OCI-LY7 (cell line): ENCODE results near the gene CEP104. TPM values are rescaled to one million over a fixed set of nuclear protein-coding genes. Genes with fewer than 3 reads are reported as not detected.
A peak's percentile ranks its signal among the peaks of the same experiment; 100 is the strongest.

ENCODE experiments used
- BruUV-seq: library from RNA; stranded (reverse); fragments of 400-500 nt; replicated peaks from 2 replicates; lab custom pipeline; 2021; lab: Mats Ljungman, UMichigan
- CTCF ChIA-PET: fragments of 300-600 bp; sonication (Branson Sonifier 250); formaldehyde crosslinking; loops from one replicate; lab custom pipeline; 2022; ENCODE audit warnings: antibody characterized with exemption; ENCODE audit not compliant: unreplicated experiment; lab: Charles Lee
- POLR2A ChIA-PET: fragments of 300-600 bp; sonication (Branson Sonifier 250); formaldehyde crosslinking; loops from one replicate; lab custom pipeline; 2022; ENCODE audit warnings: antibody characterized with exemption; lab: Charles Lee
- DNase-seq: peaks from one replicate; pipeline ENCODE4 v3.0.0-alpha.2; 2015; ENCODE audit warnings: low spot score
- H2AFZ ChIP-seq: fragments of 200-600 bp; sonication (generic), shearing (Covaris generic); 2 replicates; pipeline ENCODE4 v1.6.1; 2014; ENCODE audit warnings: mild to moderate bottlenecking, antibody characterized with exemption, low read length, moderate library complexity
- H3K27ac ChIP-seq: fragments of 200-600 bp; sonication (generic); 2 replicates; pipeline ENCODE4 v1.5.1; 2014; ENCODE audit warnings: mixed run types, low read depth, mild to moderate bottlenecking, moderate library complexity, low read length, inconsistent platforms; ENCODE audit not compliant: poor library complexity, severe bottlenecking
- H3K36me3 ChIP-seq: fragments of 200-600 bp; sonication (generic); 2 replicates; pipeline ENCODE4 v1.6.1; 2014; ENCODE audit warnings: mild to moderate bottlenecking, antibody characterized with exemption, low read length, moderate library complexity, mixed read lengths; ENCODE audit not compliant: insufficient read depth
- H3K4me1 ChIP-seq: fragments of 200-600 bp; sonication (generic); 2 replicates; pipeline ENCODE4 v1.5.1; 2014; ENCODE audit warnings: mild to moderate bottlenecking, low read length; ENCODE audit not compliant: insufficient read depth, poor library complexity, severe bottlenecking
- H3K4me2 ChIP-seq: fragments of 200-600 bp; sonication (generic); 2 replicates; pipeline ENCODE4 v1.6.1; 2014; ENCODE audit warnings: mild to moderate bottlenecking, low read length
- H3K4me3 ChIP-seq: fragments of 200-600 bp; sonication (generic); 2 replicates; pipeline ENCODE4 v1.5.1; 2014; ENCODE audit warnings: mild to moderate bottlenecking, low read depth, low read length; ENCODE audit not compliant: poor library complexity, severe bottlenecking
- H3K79me2 ChIP-seq: fragments of 200-600 bp; sonication (generic); 2 replicates; pipeline ENCODE4 v1.6.1; 2016; ENCODE audit warnings: low read depth, mild to moderate bottlenecking, low read length, moderate library complexity, mixed read lengths; ENCODE audit not compliant: insufficient read depth
- H3K9me2 ChIP-seq: fragments of 200-600 bp; sonication (generic); 2 replicates; pipeline ENCODE4 v1.6.1; 2016; ENCODE audit warnings: mild to moderate bottlenecking, low read length, mixed read lengths; ENCODE audit not compliant: insufficient read depth
- H3K9me3 ChIP-seq: fragments of 200-600 bp; sonication (generic); 2 replicates; pipeline ENCODE4 v1.6.1; 2014; ENCODE audit warnings: mild to moderate bottlenecking, mixed run types, low read length, mixed read lengths
- H4K20me1 ChIP-seq: fragments of 200-600 bp; sonication (generic); 2 replicates; pipeline ENCODE4 v1.6.1; 2014; ENCODE audit warnings: mild to moderate bottlenecking, antibody characterized with exemption, low read length, moderate library complexity, mixed read lengths; ENCODE audit not compliant: insufficient read depth
- EZH2phosphoT487 ChIP-seq: fragments of 200-600 bp; sonication (generic); IDR thresholded peaks from 2 replicates; pipeline ENCODE4 v1.6.1; 2018; ENCODE audit warnings: low read depth, borderline replicate concordance, mild to moderate bottlenecking, mixed run types, antibody characterized with exemption, low read length, moderate library complexity, mixed read lengths
- intact Hi-C: fragments of 100-400 bp; cut with micrococcal nuclease; formaldehyde crosslinking; loops from one replicate; pipeline ENCODE4 v1.10.0; 2022; ENCODE audit not compliant: unreplicated experiment
- total RNA-seq, 2 experiments: library from RNA; depleted of rRNA in 1 of 2; stranded (reverse); fragments of >200 nt in 1 of 2; shearing (Covaris generic) in 1 of 2; gene quantifications; 2 replicates each; pipeline ENCODE4 v1.2.3, GENCODE V29; 2014 to 2022
- TF ChIP-seq, protein P1 (sequence below): fragments of 200-600 bp; sonication (generic); conservative IDR thresholded peaks from 2 replicates; pipeline ENCODE4 v1.5.1; 2014; ENCODE audit warnings: mild to moderate bottlenecking, antibody characterized with exemption, low read length, moderate library complexity, mixed read lengths

CEP104 gene
- total RNA-seq, 2 experiments from 2014 or later, result 26.8 to 71.0 TPM

DNA sequence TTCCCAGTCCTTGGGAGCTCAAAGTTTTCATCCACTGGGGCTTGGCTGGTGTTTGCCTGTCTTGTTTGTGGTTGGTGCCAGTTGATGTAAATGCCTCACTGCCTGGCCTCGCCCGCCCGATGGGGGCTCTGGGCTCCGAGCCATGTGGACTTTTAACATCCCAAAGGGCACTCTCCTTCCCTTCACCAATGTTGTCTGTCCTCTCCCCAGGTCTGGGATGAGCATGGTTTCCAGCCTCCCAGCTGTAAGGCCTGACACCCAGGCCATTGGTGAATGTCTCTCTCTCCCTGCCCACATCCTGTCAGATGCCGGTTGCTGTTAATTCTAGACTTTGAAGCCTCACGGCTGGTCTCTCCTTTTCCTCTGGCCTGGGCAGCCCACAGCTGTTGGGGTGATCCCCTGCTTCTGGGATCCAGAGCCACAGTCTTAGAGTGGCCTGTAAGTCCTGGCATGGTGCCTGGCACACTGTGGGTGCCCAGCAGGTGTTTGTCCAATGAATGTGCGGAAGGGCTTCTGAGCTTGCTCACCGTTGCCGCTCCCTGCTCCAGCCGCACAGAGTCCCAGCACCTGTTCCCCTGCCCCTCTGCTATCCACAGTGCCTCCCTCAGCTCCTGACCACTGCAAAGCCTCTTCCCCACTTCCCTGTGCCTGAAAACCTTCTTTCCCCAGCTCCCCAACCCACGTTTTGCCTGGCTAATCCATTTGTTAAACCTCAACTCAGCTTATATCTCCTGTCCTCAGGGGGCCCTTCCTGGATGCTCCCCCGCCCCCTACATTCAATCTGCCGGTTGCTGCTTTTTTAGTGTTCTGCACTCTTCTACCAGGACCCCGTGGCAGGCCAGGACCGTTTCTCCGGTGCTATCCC is 46.4 kb upstream of the CEP104 start:
- CTCF ChIA-PET, result interaction anchor here (0.6 to 1.9 kb wide), 5 partner anchors 8 to 144 kb away, joined by 3 to 9 read pairs (median 6); partner anchors contain the start of genes CEP104 and DFFB
- H3K4me1 ChIP-seq, result peaks cover 81% of the 10 kb centered on the region
- POLR2A ChIA-PET, result interaction anchor here (1.0 to 4.6 kb wide), 9 partner anchors 10 to 167 kb away, joined by 3 to 31 read pairs (median 6); no protein-coding TSS in a partner anchor

DNA sequence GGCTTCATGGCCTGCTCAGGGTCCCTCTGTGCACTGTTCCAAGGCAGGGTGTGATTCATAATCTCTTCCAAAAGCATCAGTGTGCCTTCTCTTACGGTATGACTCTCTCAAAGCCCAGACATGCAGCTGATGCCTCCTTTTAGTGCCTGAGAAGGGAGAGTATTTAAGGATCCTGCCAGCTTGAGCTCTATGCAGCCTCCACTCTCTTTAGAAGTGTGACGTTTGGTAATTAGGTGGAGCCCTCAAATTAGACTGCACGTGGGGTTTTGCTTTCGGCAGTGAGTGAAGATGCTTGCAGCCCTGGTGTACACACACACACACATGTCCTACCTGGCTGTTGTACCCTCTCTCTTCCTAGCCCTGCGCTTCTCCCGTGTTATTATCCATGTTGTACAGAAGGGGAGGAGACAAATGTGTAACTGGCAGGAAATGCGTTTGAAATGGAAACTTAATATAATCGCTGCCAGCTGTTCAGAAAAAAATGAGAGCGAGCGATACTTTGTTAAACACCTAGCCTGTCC is 45.6 kb upstream of the CEP104 start:
- Histone ChIP-seq H3K9me2 (no peaks in the 10 kb centered on the region), H4K20me1 (no peaks in the 10 kb centered on the region), H3K4me3 (peak overlapping the region; percentile 96), H3K4me1 (peaks cover 77% of the 10 kb centered on the region), H3K36me3 (peaks cover 11% of the 10 kb centered on the region), H3K79me2 (peaks cover 58% of the 10 kb centered on the region), H3K4me2 (peak overlapping the region; percentile 88), H2AFZ (no peak overlapping the region), H3K27ac (peak overlapping the region; percentile 100), H3K9me3 (peaks cover 12% of the 10 kb centered on the region; the same call in 1 of the 2 replicates)
- ChIA-PET POLR2A (interaction anchor here (0.6 to 4.6 kb wide), 9 partner anchors 9 to 171 kb away, joined by 3 to 31 read pairs (median 6); no protein-coding TSS in a partner anchor), CTCF (interaction anchor here (0.6 to 1.9 kb wide), 3 partner anchors 9 to 145 kb away, joined by 6 to 9 read pairs (median 7); partner anchors contain the start of genes CEP104 and DFFB)
- DNase-seq, result peak; percentile 86
- intact Hi-C loops, result loop anchor here (2.0 to 5.0 kb wide), 5 partner anchors 106 to 1320 kb away; partner anchors contain the start of genes LRRC47 and SMIM1
- TF ChIP-seq EZH2phosphoT487, result no peak
- TF ChIP-seq, protein P1, sequence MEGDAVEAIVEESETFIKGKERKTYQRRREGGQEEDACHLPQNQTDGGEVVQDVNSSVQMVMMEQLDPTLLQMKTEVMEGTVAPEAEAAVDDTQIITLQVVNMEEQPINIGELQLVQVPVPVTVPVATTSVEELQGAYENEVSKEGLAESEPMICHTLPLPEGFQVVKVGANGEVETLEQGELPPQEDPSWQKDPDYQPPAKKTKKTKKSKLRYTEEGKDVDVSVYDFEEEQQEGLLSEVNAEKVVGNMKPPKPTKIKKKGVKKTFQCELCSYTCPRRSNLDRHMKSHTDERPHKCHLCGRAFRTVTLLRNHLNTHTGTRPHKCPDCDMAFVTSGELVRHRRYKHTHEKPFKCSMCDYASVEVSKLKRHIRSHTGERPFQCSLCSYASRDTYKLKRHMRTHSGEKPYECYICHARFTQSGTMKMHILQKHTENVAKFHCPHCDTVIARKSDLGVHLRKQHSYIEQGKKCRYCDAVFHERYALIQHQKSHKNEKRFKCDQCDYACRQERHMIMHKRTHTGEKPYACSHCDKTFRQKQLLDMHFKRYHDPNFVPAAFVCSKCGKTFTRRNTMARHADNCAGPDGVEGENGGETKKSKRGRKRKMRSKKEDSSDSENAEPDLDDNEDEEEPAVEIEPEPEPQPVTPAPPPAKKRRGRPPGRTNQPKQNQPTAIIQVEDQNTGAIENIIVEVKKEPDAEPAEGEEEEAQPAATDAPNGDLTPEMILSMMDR, result no peak
- no TSS peak for BruUV-seq

More for the DNA sequence above, 46.4 kb upstream of the CEP104 start:
- TF ChIP-seq EZH2phosphoT487, result no peak
- H2AFZ ChIP-seq, result no peak overlapping the region; the same call in 1 of the 2 replicates
- no peaks in the 10 kb centered on the region for H3K9me2 ChIP-seq
- intact Hi-C loops, result loop anchor here (2.0 to 5.0 kb wide), 5 partner anchors 107 to 1319 kb away; partner anchors contain the start of genes LRRC47 and SMIM1
- BruUV-seq, result no TSS peak
- H3K4me2 ChIP-seq, result peak overlapping the region; percentile 88
- peak overlapping the region; percentile 96 for H3K4me3 ChIP-seq
- H3K79me2 ChIP-seq, result peaks cover 58% of the 10 kb centered on the region
- H3K36me3 ChIP-seq, result peaks cover 3% of the 10 kb centered on the region
- no peaks in the 10 kb centered on the region for H4K20me1 ChIP-seq
- peak; percentile 88 for DNase-seq
- peak overlapping the region; percentile 100 for H3K27ac ChIP-seq
- peaks cover 5% of the 10 kb centered on the region; the same call in 1 of the 2 replicates for H3K9me3 ChIP-seq

DNA sequence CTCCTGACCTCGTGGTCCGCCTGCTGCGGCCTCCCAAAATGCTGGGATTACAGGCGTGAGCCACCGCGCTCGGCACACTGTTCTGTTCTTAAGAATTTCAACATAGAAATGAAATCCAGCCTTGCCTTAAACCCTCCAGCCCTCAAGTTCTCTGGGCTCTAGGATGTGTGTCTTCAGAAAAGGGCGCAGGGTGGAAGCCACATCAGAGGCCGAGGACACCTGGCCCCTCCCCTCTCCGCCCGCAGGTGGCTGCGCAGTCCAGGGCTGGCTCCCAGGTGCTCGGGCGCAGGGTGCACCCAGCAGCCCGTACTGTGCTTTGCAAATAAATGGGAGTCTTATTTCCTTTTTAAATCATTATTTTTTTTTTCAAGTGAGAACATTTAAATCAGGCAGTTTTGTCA is 45.1 kb upstream of the CEP104 start:
- Histone ChIP-seq H2AFZ (no peak overlapping the region), H3K9me3 (peaks cover 16% of the 10 kb centered on the region; the same call in 1 of the 2 replicates), H3K9me2 (no peaks in the 10 kb centered on the region), H3K4me3 (peak overlapping the region; percentile 96), H3K27ac (peak overlapping the region; percentile 100), H3K4me1 (peaks cover 72% of the 10 kb centered on the region), H4K20me1 (no peaks in the 10 kb centered on the region), H3K36me3 (peaks cover 16% of the 10 kb centered on the region), H3K79me2 (peaks cover 58% of the 10 kb centered on the region), H3K4me2 (peak overlapping the region; percentile 88)
- CTCF ChIA-PET, result interaction anchor here (1.7 to 1.9 kb wide), 2 partner anchors 44 to 145 kb away, joined by 7 to 9 read pairs; partner anchors contain the start of genes CEP104 and DFFB
- TF ChIP-seq, protein P1, result 0 out of 2 replicates have a peak, but pooled peaks have one; percentile 15
- no peak for TF ChIP-seq EZH2phosphoT487
- DNase-seq, result peak; percentile 87
- POLR2A ChIA-PET, result interaction anchor here (0.6 to 4.6 kb wide), 10 partner anchors 9 to 171 kb away, joined by 3 to 31 read pairs (median 6); partner anchors contain the start of gene DFFB
- no TSS peak for BruUV-seq
- intact Hi-C loops, result loop anchor here (2.0 to 5.0 kb wide), 5 partner anchors 105 to 1320 kb away; partner anchors contain the start of genes LRRC47 and SMIM1
